Renal pelvis (tissue), 4 donors: ENCODE measurements around the gene TLK2. TPM values are rescaled to one million over a fixed set of nuclear protein-coding genes. Genes with fewer than 3 reads are reported as not detected.
A peak's percentile ranks its signal among the peaks of the same experiment; 100 is the strongest.

Source experiments
- DNase-seq: peaks from one replicate; pipeline ENCODE4 v3.0.0-alpha.2; 2013
- polyA plus RNA-seq, 3 donors: library from polyadenylated mRNA; unstranded; fragments of 120-200 nt; gene quantifications; one replicate each; pipeline ENCODE4 v1.2.1, GENCODE V29; 2013; ENCODE audit not compliant: insufficient read length in 3 of 3

Gene TLK2
- polyA plus RNA-seq, 3 donors = 59.0 to 72.3 (median 61.2) TPM

DNA sequence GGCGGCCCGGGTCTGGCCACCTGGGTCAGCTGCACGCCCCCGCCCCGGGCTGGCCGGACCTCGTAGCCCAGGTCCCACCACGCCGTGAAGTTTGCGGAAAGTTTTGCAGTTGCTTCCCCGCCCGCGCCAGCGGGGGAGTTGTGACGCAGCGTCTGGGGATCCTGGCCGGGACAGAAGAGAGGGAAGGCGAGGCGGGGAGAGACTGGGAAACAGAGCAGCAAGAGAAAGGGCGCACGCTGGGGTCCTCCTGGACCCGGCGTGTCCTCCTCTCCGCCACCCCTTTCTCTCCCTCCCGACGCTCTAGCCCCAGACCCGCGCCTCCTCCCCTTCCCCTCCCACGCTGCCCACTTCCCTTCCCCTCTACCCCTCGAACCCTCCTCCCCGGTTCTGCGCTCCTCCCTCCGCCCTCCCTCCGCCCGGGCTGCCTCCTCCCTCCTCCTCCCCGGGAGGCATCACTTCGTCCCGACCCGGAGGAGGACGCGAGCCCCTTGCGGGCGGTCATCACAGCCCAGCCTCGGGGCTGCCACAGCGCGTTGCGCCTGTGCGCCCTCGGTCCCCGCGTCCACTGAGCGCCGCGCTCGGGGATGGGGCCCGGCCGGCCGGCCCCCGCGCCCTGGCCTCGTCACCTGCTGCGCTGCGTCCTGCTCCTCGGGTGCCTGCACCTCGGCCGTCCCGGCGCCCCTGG is 148.7 kb downstream of the TLK2 start, which contains the start of gene MRC2:
Gene MRC2 (plus strand): TSS at position 452 of the 685 bp plus-strand sequence. CDS start 133 bp downstream, at position 585.
- DNase-seq = peak; percentile 79

DNA sequence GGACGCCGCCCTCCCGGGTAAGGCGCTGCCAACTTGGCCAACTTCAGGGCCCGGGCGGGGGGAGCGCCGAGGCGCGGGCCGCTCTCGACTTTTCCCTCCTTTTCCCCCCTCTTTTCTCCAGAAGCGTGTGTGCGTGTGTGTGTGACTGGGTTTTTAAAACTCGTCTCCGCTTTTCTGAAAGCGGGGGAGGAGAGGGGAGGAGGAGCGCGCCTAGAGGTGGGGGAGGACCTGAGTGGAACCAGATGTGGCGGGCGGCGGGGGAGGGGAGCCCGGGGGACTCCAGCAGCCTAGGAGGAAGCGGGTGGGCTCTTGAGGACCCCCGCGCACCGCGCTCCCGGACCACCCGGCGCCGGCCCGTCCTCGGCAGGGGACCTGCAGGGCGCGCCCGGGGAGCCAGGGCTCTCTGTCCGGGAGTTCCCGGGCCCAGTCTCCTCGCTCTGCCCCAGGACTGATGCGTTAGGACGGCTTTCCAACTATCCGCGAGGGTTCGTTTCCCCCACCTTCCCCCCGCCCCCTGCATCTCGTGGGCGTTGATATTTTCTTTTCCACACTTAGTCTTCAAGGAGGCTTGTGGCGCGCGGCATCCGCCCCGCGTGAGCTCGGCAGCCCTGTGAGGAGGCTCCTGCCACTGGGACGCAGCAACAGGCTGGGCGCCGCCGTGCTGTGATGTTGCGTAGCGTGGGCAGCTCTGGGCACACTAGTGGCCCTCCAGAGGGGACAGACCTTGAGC is 149.4 kb downstream of the TLK2 start:
- peak; percentile 79 for DNase-seq

DNA sequence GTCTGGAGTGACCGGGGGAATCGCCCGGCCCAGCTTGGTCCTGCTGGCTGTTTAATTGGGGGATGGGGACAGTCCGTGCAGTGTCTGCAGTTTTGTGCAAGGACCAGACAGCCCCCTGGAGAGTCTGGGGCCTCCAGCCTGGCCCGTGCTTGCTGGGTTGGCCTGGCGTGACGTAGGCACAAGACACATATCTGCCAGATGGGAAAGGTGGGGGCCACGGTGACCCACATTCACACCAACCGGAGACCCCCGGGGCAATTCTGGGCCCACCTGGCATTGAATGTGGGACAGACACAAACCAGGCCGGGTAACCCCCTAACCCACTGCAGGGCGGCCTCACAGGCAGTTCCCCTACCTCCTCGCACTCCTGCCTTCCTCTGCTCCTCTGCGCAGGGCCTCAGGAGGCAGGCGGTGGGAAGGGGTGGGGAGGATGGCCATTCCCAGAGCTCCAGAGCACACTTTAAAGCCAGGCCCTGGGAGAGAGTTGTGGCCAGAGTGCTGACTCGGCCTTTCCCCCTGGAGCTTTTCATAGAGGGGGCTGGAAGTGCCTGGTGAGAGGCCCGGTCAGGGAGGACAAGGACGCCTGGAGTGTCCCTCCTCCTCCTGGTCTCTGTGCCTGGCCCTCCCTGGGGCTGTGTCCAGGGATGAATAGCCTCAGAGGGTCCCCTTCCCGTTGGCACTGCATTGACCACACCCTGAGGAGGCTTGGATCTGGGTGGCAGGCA is 150.4 kb downstream of the TLK2 start:
- DNase-seq = peak; percentile 28

DNA sequence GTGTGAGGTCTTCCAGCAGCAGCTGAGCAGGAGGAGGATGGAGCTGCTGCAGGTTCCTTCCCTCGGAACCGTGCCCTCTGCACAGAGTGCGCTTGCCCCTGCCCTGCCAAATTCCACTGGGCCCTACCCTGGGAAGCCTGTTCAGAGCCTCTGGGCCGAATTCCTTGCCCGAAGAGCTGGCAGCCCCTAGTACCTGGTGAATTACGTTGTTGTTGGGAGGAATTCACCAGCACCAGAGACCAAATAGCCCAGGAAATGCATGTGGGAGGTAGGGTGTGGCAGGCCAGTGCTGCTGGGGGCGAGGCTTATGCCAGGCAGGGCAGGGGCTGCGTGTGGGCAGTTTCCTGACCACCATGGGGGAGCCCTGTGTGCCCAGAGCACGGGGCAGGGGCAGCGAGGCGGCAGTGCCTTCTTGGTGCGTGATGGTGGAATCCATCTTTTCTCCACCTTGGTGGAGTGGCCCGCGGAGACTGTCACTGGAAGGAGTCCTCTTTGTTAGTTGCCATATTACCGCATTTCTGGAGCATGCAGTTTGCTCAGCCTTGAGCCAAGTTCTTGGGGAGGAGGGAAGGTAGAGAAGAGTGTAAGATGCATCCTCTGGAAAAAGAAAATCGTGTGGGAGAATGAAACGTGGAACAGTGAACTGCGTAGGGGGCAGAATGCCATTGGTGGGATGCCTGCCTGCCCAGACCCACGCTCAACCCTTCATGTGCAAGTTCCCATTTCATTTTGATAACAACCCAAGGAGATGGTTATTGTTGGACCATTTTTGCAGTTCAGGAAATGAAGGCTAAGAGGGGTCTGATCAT is 151.1 kb downstream of the TLK2 start:
- DNase-seq = no peak

DNA sequence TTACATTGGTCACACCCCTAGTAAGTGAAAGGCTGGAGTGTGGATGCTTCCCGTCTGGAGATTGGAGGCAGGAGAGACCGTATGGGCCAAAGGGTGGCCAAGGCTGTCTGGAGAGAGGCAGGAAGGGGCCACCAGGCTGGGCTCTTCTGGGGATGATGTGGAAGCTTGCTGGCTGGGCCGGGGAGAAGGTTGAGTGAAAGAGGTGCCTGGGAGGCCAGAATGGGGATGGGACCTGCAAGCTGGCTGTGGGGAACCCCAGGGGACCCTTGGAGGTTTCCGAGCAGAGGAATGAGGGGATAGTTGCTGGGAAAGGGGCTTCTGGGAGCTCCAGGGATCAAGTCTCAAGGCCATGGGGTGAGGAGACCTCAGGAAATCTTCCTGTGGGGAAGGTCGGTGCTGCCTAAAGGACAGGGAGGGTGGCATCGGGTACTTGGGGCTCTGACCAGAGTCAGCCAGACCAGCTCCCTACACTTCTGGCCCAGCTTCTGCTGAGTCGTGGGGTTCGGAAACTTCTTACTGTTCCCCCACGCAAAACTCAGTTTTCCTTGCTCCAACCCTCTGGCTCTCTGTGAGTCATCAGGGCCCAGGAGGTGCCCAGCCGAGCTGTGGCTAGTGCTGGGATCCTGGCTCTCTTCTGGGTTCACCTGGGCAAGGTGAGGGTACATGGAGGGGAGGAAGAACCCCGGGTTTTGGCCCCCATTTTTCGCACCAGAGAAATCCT is 151.9 kb downstream of the TLK2 start:
- no peak for DNase-seq

DNA sequence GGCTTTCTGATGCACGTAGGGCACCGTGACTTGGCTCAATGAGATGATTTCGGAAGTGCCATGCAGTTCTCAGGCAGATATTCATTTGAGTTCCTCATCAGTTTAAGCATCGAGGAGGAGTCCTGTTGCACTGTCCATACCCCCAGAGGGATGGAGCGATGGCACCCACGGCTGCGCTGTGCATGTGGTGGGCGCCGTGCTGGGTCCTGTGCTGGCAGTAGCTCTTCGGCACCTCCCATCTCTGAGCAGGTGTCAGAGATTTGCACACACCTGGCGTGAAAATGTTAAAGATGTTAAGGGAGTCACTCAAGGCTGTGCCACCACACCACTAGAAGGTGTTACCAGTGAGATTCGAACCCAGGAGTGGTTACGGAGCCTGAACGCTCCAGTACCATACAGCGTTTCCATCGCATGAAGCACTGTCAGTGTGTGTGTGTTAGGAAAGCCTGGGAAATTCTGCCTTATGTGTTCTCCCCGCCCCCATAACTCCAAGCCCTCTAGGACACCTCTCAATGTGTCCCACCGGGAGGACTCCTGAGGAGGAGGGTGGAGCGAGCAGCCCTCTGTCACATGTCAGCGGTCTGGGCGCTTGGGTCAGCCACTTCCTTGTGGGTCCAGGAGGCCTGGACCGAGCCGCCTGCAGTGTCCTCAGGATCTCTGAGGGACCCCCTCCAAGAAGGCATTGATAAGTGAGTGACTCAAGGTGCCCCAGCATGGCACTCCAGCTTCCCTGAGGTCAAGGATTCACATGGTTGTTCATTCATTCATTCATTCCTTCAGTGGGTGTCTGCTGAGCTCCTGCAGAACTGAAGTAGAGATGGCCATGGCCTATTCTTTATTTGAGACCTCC is 152.7 kb downstream of the TLK2 start:
- DNase-seq = no peak

DNA sequence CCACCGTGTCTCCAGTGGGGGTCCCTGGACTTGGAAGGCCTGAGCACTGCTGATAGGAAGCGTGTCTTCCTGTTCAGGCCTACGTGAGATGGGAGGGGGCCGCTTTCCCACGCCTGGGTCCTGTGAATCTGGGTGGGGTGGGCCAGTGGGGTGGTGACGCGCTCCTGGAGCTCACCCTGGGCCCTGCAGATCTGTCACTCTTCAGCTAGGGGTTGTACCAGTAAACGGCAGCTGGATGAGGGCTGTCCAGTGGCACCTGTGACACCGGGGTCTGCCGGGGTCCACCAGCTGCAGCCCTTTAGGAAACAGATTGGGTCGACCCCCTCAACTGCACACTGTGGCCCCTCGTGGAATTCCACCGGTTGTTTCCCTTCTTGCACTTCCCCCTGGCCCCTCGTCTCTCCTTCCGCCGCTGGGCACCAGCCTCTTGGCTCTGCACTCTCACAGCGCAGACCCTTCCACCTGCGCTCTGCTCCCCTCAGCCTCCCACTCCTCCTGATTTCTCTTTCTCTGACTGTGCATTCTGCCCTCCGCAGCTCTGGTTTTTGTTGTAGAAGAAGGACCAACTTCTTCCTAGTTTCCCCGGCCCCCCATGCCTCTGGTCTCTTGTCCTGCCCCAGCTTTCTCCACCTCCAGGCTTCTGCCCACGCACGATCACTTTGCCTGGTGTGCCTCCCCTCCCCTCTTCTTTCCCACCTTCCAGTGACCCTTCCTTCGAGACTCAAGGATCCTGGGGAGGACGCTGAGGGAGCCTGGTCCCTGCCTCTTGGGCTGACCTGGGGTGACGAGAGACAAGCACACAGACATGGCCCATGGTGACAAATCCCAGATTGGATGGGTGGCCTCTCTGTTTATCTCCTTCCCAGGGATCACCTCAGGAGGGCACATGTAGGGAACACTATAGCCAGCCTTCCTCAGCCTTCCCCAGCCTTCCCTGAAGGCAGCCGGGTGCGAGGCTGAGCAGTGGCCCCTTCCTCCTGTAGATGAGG is 153.6 kb downstream of the TLK2 start:
- DNase-seq = no peak

DNA sequence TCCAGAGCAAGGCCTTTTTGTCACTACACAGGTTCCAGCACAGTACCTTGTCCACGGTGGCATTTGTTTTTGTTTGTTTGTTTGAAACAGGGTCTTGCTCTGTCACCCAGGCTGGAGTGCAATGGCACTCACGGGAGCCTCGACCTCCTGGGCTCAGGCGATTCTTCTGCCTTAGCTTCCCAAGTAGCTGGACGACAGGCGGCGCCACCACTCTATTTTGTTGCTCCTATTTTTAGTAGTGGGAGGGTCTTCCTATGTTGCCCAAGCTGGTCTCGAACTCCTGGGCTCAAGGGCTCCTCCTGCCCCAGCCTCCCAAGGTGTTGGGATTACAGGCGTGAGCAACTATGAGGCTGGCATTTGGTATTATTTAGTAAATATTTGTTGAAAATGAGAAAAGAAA is 159.2 kb downstream of the TLK2 start:
- no peak for DNase-seq

DNA sequence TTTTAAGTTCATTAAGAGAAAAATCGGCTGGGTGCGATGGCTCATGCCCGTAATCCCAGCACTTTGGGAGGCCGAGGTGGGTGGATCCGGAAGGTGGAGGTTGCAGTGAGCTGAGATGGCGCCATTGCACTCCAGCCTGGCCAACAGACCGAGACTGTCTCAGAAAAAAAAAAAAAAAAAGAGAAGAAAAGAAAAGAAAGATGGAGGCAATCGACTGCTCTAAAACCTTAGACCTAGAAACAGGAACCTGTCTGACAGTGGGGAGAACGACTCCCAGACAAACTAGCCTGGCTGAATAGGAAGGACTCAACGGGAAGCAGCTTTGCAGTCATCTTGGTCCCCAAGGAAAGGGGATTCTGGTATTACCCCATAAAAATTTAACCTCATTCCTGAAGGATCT is 162.5 kb downstream of the TLK2 start:
- no peak for DNase-seq

- DNase-seq = no peak
Observed at GRCh38 chr17:62641951-62642350, 163.3 kb downstream of the TLK2 start.

DNA sequence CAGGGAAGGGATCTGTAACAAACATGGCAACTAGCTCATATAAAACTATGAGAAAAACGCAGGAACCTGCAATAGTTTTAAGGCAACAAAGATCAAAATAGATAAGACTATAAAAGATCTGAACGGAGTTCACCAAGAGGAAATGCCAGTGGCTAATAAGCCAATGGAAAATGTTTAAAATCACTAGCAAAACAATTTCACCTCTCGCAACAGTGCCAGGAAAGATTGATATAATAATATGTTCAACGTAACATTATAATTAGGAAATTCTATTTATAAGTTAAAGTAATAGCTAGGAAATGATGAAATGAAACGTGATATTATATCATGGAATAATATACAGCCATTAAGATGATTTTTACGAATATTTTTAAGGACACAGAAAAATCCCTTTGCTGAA is 164.9 kb downstream of the TLK2 start:
- no peak for DNase-seq

- DNase-seq = no peak
Observed at GRCh38 chr17:62644487-62645173, 166.0 kb downstream of the TLK2 start.

DNA sequence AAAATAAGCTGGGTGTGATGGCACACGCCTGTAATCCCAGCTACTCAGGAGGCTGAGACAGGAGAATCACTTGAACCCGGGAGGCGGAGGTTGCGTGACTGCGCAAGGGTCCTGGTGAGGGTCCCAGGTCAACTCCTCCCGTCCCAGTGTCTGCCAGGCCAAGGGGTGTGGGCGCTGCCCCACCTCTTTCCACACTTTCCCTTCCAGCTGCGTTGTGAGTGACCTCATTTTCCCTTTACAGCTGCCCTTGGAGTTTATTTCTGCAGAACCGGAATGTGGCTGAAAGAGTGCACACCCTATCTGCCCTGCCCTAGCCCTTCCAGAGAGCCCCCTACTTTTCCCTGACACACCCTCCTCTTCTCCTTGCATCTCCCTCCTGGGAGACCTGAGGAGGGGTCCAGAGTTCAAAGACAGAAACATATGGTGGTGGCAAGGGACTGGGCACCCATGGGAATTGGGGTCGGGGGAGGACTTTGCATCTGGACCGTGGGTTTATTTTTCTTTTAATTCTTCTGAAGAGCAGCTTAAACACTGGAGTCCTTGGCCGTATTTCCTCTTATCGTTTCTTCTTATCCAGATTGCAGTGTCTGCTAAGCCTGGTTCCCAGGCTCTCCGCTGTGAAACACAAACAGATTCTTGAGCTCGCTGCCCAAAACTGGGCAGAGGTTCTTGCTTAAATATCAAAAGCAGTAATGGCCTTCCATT is 169.8 kb downstream of the TLK2 start:
- no peak for DNase-seq

DNA sequence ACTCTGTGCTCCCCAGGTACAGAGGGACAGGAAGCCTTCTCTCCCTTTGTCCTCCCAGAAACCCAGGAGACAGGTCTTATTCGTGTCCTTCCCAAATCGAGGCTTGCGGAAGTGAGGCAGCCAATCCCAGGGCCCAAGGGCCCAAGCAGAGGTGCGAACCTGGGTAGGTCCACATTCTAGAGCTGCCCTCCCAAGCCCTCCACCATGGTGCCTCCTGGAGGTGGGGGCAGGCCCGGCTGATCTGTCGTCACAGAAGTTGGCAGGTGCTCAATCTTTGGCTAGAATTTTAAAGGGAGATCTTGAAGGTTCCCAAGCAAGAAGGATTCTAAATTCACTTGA is 170.3 kb downstream of the TLK2 start:
- DNase-seq = no peak

- DNase-seq = no peak
Observed at GRCh38 chr17:62649570-62649969, 170.9 kb downstream of the TLK2 start.

DNA sequence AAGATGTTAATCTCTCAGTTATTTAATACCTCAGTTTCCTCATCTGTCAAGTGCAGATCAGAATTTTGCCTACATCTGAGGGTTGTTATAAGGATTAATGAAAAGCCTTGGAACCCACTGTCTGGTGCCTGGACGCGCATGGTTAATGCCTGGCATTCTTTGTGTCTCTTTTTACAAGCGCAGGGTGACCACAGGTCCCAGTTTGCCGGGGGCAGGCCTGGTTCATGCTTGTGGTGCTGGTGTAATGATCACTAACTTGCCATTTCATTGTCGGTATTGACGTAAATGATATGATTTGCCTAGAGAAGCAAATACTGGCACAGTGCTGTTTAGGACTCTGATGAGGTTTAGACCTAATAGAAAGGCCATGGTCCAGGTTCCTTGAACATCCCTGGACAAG is 172.0 kb downstream of the TLK2 start:
- DNase-seq = no peak

DNA sequence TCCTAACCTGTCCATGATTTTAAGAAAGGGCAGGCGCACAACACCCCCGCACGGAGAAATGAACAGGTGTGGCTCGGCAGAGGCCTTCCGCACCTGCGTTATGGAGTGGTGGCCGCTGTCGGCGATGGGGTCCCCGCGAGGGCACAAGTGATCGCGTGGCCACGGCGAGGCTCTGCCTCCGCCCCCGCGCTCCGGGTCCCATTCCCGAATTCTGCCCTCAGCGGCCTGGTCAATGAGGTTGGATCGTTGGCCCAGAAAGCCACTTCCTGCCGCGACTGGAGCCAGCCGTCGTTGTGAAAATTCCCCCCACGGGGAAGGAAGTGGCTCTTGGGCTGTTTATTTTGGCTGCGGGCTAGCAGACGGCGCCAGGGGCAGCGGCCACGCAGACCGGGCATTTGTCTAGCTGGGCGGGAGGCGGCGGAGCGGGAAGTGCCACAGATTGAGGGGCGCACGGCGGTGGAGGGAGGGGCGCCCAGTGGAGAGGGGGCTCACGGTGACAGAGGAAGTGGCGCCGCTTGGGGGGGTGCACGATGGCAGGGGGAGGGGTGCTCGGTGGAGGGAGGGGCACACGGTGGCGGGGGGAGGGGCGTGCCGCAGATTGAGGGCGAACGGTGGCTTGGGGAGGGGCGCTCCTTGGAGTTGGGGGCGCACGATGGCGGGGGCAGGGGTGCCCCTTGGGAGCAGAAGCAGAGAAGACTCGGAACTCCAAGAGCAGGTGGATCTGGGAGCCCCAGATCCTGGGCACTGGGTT is 173.8 kb downstream of the TLK2 start:
- peak; percentile 58 for DNase-seq
